Activated CD4-positive, alpha-beta T cell treated with anti-CD3 and anti-CD28 coated beads, Interleukin-2, amount 50 U/mL, for 48 hours (primary cell): ENCODE data around the gene SP3.
"Not testable (repeated sequence)": the region's sequence is repeated elsewhere in the genome, so short reads cannot be mapped to it uniquely, and the experiment has no call there.

Experiments
- DNase-seq, 2 experiments: peaks; one replicate each; pipeline ENCODE4 v3.0.0-alpha.2; 2020

The SP3 gene

DNA sequence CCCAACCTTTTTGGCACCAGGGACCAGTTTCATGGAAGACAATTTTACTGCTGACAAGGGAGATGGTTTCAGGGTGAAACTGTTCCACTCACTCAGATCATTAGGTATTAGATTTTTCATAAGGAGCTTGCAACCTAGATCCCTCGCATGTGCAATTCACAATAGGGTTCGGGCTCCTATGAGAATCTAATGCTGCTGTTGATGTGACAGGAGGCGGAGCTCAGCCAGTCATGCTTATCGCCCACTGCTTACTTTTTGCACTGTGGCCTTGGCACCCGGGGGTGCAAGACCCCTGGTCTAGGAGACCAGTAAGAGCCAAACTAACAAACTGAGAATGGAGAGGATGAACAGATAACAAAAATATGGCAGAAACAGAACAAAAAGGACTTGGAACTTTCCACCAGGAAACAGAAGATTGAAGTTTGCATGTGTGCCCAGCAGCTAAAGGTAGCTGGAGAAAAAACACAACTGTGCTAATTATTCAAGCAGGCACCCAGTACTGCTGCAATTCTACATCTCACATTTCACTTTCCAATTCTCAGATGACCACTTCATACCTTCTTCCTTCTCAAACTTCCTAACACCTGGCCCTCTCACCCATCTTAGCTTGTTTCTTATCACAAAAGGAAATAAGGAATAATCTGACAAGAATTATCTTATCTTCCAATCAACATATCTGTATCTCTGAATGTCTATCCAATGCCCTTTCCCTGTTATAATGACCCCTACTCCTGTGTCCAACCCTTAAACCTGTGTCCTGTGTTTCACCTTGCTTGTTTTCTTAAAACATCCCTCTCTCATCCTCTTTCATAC is 24.8 kb downstream of the SP3 start:
- no peak for DNase-seq

DNA sequence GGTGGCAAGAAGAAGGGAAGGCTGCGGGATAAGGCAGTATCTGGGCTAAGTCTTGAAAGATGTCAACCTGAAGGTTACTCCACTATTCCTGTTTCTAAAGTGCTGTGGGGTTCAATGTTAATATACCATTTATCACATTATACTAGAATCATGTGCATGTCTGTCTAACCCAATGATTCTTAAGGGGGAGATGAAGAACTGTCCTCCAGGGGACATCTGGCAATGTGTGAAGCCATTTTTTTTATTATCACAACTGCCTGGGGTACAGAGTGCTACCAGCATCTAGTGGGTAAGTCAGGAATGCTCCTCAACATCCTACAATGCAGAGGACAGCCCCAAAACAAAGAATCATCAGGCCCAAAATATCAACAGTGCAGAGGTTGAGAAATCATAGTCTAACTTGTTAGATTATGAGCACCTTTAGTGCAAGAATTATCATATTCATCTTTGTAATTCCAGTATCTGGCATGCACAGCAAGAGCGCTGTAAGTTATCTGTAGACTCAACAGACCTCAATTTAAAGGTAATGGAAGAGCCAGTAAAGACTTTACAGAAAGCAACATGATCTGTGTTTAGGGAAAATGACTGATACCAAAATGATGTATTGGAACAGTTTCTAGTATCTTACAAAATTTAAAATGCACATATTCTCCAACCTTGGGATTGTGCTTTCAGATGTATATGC is 26.3 kb downstream of the SP3 start:
- no peak for DNase-seq

DNA sequence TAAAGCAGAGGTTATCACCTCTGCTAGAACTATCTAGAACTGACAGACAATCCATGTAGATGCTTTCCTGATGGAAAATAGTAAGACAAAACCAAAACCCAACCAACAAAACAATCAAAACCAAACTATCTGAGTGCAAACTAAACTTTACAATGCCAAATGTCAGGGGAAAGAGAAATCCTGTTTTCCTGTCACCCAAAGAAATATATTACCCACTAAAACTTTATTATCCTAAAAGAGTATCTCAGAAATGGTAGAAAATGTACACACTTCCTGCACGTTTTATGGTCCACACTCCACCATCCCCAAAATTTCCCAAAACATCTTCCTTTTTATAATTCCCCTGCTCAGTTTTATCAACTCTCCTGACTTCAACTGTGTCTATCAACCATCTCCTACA is 29.9 kb downstream of the SP3 start:
- no peak for DNase-seq

DNA sequence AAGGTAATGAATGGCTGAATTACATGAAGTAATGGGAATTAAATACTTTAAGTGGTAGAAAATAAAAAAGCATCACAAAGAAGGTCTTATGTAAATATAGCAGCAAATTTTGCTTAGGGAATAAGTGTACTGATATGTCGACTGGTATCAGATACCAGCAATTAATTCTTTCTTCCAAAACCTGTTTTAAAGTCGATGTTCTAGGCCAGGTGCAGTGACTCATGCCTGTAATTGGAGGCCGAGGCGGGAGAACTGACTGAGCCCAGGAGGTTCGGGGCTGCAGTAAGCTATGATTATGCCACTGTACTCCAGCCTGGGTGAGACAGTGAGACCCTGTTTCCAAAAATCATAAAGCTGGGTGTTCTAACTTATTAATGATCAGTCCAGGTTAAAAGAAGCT is 30.3 kb downstream of the SP3 start:
- no peak for DNase-seq

DNA sequence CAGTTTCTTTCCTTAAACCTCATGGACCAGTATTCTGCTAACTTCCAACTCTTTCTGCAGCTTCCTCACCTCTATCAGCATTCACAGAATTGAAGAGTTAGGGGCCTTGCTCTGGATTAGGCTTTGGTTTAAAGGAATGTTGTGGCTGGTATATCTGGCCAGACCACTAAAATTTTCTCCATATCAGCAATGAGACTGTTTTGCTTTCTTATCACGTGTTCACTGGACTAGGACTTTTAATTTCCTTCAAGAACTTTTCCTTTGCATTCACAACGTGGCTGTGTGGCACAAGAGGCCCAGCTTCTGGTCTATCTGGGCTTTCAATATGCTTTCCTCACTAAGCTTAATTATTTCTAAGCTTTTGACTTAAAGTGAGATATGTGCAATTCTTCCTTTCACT is 33.4 kb downstream of the SP3 start:
- DNase-seq: no peak

DNA sequence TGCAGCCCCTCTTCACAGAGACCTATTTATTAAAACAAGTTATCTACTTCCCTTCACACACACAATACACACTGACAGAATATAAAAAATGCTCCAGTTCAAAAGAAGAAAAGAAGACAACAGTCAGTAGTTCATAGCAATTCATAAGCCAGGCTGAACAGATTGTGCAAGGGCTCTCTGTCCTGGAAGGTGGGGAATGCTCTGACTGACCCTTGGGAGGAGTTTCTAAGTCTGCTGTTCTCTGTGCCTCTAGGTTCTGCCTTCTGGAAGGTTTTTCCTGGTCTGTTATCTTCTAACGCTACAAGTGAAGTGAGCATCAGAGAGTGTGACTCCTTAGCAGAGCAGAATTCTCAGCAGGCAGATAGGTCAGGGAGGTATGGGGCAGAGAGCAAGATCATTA is 35.7 kb downstream of the SP3 start:
- DNase-seq: no peak

DNA sequence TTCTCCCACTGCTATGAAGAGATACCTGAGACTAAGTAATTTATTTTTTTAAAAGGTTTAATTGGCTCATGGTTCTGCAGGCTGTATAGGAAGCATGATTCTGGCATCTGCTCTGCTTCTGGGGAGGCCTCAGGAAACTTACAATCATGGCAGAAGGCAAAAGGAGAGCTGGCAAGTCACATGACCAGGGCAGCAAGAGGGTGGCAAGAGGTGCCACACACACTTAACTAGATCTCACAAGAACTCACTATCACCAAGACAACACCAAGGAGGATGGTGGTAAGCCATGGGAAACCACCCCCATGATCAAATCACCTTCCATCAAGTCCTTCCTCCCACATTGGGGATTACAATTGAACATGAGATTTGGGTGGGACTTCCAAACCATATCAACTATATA is 38.3 kb downstream of the SP3 start:
- no peak for DNase-seq

DNA sequence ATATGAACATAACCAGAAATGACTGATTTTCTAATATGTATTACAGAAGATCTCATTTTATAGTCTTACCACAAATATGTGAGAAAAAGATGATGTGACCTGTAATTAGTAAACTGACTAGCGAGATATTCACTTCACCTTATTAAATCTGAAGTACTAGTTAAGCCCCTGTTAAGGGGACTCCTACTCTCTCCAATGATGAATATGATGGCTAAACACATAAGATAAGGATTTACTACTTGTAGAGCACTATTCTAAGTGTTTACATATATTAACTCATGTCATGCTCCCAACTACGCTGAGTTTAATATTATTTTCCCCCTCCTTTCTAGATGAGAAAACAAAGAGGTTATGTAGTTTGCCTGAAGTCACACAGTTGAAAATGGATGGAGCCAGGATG is 40.9 kb downstream of the SP3 start:
- no peak for DNase-seq

DNA sequence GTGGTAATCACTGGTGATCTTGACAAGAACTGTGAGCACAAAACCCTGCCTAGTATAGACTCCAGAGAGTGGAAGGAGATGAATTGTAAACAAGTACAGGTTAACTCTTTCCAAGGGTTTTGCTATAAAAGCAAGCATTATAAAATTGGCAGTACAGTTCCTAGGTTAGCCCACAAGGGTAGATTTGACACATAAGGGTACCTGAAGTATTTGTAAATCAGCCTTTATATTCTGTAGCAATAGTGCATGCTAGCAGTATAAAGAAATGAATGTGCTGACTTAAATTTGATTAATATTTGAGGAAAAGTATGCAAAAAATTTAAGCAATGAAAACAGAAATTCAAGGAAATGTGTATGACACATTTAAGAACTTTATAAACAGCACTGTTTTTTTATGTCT is 42.4 kb downstream of the SP3 start:
- no peak for DNase-seq

DNA sequence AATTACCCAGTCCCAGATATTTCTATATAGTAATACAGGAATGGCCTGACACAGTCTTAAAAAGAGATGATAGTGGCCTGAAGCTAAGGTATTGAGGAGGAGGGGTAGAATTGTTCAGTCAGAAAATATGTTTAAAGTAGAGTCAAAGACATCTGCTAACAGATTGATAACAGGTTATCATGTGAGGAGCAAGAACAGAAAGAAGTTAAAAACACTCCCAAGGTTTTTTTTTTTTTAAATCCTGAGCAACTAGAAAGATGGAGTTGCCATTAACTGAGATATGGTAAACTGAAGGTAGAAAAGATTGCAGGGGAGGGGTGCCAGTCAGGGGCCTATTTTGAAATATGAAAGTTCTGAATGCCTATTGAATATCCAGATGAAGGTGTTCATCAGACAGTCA is 43.1 kb downstream of the SP3 start:
- no peak for DNase-seq

DNA sequence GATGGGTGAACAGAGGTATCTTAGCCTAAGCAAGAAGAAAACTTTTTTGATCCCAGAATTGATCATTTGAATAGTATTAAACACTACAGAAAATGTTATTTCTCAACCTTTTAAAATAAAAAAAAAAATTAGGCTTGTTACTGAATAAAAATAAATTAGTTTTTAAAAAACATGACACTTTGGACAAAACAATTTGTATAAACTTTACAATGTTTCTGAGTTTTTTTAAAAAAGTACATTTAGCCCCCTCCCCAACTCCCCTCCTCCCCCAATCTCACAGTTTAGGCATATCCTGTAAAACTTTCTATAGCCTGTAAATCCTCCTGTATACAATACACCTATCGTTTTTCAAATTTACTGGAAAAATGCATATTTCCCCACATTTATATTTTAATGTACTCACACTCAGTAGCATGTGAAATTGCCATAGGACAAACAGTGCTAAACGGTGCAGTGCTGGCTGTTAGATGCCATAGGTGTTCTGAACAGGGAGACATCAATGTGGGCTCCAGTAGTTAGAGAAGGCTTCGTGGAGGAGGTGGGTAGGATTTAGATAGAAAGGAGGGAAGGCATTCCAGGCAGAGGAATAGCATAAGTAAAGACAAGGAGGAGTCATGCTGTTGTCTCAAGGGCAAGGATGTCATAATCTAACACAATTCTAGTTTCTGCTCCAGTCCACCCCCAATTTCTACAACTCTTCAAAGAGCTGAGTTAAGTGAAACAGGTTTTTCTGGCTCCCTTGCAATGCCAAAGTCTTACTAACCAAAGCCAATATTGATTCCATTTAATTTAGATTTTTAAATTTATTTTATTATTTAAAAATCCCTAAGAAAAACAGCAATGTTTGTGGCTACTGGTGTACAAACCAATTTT is 50.9 kb downstream of the SP3 start:
- DNase-seq: no peak

DNA sequence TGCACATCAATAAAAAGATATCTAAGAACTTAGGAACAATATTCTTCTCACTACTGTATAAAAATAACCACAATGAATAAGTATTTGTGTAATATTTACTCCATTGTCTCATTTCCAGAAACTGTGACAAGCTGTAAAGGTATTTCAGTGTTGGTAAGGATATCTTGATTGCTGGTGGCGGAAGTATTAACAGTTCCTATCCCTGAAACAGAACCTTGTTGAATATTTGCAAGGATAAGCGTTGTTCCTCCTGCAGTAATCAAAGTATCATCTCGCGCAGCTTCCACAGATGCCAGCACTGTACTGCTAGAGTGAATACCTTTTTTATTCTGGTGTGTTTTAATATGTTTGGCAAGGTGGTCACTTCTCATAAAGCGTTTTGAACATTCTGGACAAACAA is 55.3 kb downstream of the SP3 start:
- DNase-seq: no peak

DNA sequence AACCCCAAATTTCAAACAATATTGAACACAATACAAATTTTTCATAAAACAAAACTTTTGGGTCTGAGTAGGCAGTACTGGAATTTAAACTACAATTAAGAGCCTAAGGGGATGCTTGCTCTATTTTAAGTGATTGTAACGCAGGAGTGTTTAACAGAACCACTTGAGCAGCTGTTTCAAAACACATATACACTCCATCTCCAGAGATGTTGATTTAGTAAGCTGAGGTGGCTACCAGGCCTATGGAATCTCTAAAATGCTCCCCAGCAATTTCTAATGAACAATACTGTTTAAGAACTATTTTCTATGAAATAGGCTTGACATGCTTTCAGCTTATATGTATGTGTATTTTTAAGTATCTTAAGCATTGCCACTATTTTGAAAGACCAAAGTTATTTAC is 58.5 kb downstream of the SP3 start:
- no peak for DNase-seq

DNA sequence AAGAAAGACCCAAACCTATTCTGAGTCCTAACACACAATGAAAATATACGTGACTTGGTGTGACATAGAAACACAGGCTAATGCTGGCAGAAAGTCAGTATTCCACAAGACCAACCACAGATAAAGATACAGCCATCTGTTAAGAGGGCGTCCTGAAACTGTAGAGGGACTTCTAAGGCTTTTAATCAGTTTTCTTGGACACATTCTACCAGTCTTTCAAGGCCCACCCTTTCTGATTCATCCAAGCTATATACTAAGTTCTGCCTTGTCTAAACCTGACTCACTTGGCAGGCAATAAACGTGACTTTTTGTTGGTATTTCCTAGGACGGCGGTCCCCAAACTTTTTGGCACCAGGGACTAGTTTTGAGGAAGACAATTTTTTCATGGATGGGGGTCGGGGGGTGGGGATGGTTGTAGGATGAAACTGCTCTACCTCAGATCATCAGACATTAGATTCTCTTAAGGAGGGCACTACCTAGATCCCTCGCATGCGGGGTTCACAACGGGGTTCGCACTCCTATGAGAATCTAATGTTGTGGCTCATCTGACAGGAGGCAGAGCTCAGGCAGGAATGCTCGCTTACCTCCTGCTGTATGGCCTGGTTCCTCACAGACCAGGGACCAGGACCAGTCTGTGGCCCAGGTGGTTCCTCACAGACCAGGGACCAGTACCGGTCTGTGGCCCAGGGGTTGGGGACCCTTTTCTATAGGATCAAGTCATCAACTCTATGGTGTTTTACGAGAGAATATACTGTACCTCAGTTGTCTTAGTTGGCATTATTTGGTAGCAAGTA is 61.4 kb downstream of the SP3 start:
- DNase-seq: no peak

DNA sequence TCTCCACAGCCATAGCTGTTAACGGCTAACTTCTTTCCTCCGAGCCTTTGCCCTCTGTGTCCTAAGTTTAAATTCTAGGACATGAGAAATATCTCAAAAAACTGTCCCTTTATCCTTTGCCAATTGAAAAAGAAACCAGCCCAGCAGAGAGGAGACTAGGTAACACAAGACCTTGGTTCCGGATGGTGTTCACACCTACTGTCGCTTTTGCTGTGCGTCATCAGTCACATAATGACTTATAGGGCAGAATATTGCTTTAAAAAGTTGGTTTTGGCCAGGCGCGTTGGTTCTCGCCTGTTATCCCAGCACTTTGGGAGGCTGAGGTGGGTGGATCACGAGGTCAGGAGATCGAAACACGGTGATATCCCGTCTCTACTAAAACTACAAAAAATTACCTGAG is 66.2 kb downstream of the SP3 start:
- no peak for DNase-seq

DNA sequence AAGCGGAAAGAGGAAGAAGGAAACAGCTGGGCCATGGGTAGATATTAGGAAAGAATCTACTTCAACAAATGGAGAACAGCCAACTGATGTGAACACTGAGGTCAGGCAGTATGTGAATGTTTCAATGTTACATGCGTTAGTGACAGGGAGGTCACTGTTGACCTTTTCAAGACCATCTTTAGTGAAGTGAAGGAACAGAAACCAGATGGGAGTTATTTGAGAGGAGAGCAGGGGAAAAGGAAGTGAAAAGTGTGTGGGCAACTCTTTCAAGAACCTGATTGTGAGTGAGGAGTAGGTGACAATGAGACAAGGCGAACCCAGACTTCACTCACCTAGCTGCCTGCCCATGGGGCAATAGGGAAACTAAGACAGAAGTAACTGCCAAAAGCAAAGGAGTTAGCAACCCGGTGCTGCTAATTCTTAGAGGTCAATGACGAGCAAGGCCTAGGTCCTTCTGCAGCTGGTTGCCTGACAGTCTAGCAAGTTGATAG is 67.0 kb downstream of the SP3 start:
- DNase-seq: no peak

DNA sequence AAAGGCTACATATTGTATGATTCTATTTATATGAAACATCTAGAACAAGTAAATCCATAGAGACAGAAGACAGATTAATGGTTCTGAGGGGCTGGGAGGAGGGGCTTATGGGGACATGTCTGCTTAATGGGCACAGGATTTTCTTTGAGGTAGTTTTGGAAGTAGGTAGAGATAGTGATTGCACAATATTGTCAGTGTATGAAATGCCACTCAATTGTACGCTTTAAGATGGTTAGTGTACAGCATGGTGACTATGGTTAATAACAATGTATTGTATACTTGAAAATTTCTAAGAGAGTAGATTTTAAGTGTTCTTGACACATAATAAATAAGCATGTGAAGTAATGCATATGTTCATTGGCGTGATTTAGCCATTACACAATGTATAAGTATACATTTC is 68.4 kb downstream of the SP3 start:
- DNase-seq: no peak

DNA sequence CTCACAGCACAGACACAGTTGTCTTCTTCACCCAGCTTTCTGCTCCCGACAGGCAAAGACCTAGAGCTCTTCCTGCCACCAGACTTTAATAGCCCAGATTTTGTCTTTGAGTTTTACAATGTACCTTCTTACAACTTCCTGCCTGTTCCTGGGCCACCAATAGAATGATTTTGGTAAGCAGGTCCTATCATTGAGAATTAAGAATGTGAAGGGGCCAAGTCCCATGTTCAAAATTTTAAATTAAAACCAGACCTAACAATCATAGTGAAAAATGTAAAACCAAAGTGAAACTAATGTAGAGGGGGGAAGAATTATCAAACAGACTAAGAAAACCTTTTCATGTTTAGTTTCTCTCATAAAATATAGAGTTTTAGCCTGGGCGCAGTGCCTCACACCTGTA is 72.8 kb downstream of the SP3 start:
- DNase-seq: no peak

DNA sequence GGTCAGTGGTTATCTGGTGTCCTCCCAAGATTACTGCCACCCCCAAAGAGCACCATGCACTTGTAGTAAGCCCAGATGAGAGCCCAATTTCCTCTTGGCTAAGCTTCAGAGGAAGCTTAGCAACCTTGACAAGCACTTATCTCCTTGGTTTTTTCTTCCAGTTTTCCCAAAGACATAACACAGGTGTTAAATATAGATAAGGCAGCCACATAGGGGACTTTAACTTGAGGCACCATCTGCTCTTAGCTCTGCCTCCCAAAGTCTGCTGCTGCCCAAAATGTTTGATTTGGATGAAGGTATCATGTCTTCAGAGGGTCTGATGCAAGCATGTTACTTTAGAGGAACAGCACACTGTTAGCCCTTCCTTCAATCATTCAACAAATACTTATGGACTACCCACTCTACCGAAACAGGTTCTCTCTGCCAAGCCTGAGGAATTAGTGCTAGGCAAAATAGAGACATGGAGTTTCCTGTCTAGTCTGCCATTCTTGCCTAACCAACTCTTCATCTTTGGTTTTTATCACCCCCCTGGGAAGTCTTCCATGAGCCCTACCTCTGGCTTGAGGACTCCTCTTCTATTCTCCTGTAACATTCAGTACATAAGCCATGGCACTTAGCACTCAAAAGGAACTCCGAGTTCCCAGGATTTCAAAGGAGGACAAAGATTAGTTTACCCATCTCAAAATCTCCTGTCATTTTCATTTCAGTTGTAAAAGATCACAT is 73.7 kb downstream of the SP3 start:
- no peak for DNase-seq

DNA sequence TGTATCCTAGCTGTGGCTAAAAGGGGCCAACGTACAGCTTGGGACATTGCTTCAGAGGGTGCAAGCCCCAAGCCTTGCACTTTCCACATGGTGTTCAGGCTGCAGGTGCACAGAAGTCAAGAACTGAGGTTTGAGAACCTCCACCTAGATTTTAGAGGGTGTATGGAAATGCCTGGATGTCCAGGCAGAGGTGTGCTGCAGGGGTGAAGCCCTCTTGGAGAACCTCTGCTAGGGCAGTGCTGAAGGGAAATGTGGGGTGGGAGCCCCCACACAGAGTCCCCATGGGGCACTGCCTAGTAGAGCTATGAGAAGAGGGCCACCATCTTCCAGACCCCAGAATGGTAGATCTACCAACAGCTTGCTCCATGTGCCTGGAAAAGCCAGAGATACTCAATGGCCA is 75.7 kb downstream of the SP3 start:
- DNase-seq: not testable (repeated sequence)

DNA sequence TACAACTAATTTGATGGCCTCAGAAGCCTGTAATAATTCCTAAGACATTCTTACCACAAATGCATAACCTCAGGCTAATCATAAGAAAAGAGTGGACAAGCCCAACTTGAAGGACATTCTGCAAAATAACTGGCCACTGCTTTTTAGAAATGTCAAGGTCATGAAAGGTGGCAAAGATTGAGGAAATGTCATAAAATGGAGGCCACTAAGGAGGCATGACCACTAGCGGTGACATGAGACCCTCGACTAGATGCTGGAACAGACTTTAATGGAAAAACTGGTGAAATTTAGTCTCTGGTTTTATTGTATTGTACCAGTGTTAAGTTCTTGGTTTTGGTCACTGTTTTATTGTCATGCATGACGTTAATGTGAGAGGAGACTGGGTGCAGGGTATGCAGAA is 78.6 kb downstream of the SP3 start:
- no peak for DNase-seq
